GM12892 (cell line): ENCODE results near the gene WFS1.

Experiments
- POLR2A ChIP-seq: IDR thresholded peaks from 2 replicates; pipeline ENCODE4 v1.6.1; 2011; ENCODE audit warnings: low read depth, low read length, control low read depth
- POLR2AphosphoS5 ChIP-seq: IDR thresholded peaks from 2 replicates; pipeline ENCODE4 v1.6.1; 2011; ENCODE audit warnings: low read depth, low read length, control low read depth
- TAF1 ChIP-seq: IDR thresholded peaks from 2 replicates; pipeline ENCODE4 v1.6.1; 2011; ENCODE audit warnings: low read depth, mild to moderate bottlenecking, control low read depth, low read length, borderline replicate concordance

- TF ChIP-seq POLR2A: no peak
- no peak for TF ChIP-seq POLR2AphosphoS5
- TF ChIP-seq TAF1: no peak
Observed at GRCh38 chr4:6277139-6277802, 7.6 kb downstream of the WFS1 start.
